T-helper 2 cell treated with Interferon-gamma antibody and Interleukin-4, amounts not matched to agents 100 ng/mL and 5 ng/mL, for 36 hours (primary cell): ENCODE measurements around the gene SPATA24. TPM values are rescaled to one million over a fixed set of nuclear protein-coding genes. Genes with fewer than 3 reads are reported as not detected.

Source experiments
- intact Hi-C: fragments of 100-400 bp; cut with micrococcal nuclease; formaldehyde crosslinking; loops from one replicate; pipeline ENCODE4 v1.15.1; 2023
- total RNA-seq: library from RNA; stranded (reverse); gene quantifications from 2 replicates; pipeline ENCODE4 v1.2.3, GENCODE V29; 2022

SPATA24 gene
- total RNA-seq, 1 donor from 2014 or later = 8.6 TPM

GRCh38 chr5:139418793-139419192 is 14.9 kb upstream of the SPATA24 start:
- intact Hi-C loops = no loop called here

GRCh38 chr5:139417214-139417613 is 13.3 kb upstream of the SPATA24 start:
- intact Hi-C loops = no loop called here

GRCh38 chr5:139416651-139417050 is 12.8 kb upstream of the SPATA24 start:
- intact Hi-C loops = no loop called here

- intact Hi-C loops = no loop called here
These were observed 12.0 kb upstream of the SPATA24 start for GRCh38 chr5:139415869-139416268.

GRCh38 chr5:139415221-139415861 is 11.5 kb upstream of the SPATA24 start:
- intact Hi-C loops = no loop called here

GRCh38 chr5:139414581-139415130 is 10.8 kb upstream of the SPATA24 start:
- intact Hi-C loops = loop anchor here (1.0 kb wide), 1 partner anchor 10 kb away; the partner anchor contains the start of gene SPATA24

GRCh38 chr5:139413963-139414362 is 10.1 kb upstream of the SPATA24 start:
- intact Hi-C loops = loop anchor here (1.0 kb wide), 1 partner anchor 10 kb away; the partner anchor contains the start of gene SPATA24

- intact Hi-C loops = no loop called here
These were observed 9.3 kb upstream of the SPATA24 start for GRCh38 chr5:139413153-139413552.

GRCh38 chr5:139410993-139411828 is 7.3 kb upstream of the SPATA24 start:
- intact Hi-C loops = no loop called here

- intact Hi-C loops = no loop called here
These were observed 6.5 kb upstream of the SPATA24 start for GRCh38 chr5:139410121-139410992.

- intact Hi-C loops = loop anchor here (10.0 kb wide), 2 partner anchors 766 to 944 kb away; partner anchors contain the start of genes CYSTM1 and EGR1
These were observed 5.2 kb upstream of the SPATA24 start for GRCh38 chr5:139409116-139409515.

- intact Hi-C loops = loop anchor here (10.0 kb wide), 2 partner anchors 767 to 943 kb away; partner anchors contain the start of genes CYSTM1 and EGR1
These were observed 4.3 kb upstream of the SPATA24 start for GRCh38 chr5:139408191-139408590.

- intact Hi-C loops = loop anchor here (10.0 kb wide), 2 partner anchors 767 to 943 kb away; partner anchors contain the start of genes CYSTM1 and EGR1
These were observed 3.6 kb upstream of the SPATA24 start for GRCh38 chr5:139407517-139407916.

GRCh38 chr5:139406963-139407362 is 3.1 kb upstream of the SPATA24 start:
- intact Hi-C loops = loop anchor here (10.0 kb wide), 2 partner anchors 768 to 942 kb away; partner anchors contain the start of genes CYSTM1 and EGR1

GRCh38 chr5:139404484-139404840 is 573 bp upstream of the SPATA24 start:
- intact Hi-C loops = loop anchor here (1.0 to 10.0 kb wide), 10 partner anchors 10 to 998 kb away; partner anchors contain the start of genes ANKHD1, CYSTM1, DNAJC18 and EGR1

GRCh38 chr5:139403418-139403786 is 487 bp downstream of the SPATA24 start:
- intact Hi-C loops = loop anchor here (5.0 to 10.0 kb wide), 5 partner anchors 771 to 999 kb away; partner anchors contain the start of genes ANKHD1, CYSTM1, EGR1 and ETF1

- intact Hi-C loops = loop anchor here (5.0 to 10.0 kb wide), 5 partner anchors 772 to 1000 kb away; partner anchors contain the start of genes ANKHD1, CYSTM1, EGR1 and ETF1
These were observed 1.2 kb downstream of the SPATA24 start for GRCh38 chr5:139402561-139403158.

- intact Hi-C loops = loop anchor here (5.0 to 10.0 kb wide), 5 partner anchors 773 to 1001 kb away; partner anchors contain the start of genes ANKHD1, CYSTM1, EGR1 and ETF1
These were observed 2.3 kb downstream of the SPATA24 start for GRCh38 chr5:139401546-139401945.

GRCh38 chr5:139399501-139400121 is 4.3 kb downstream of the SPATA24 start:
- intact Hi-C loops = loop anchor here (5.0 to 10.0 kb wide), 6 partner anchors 745 to 1003 kb away; partner anchors contain the start of genes ANKHD1, CYSTM1, EGR1 and ETF1
